ENCODE data around the gene LAYN.

LAYN gene

GRCh38 chr11:111540114-111540936, at the start of gene LAYN:
TSS of gene LAYN (plus strand) at chr11:111540720. CDS start at chr11:111540844, 124 bp downstream.
- peak; percentile 36 for DNase-seq

- no peak for DNase-seq
Observed at GRCh38 chr11:111494040-111494439, 46.5 kb upstream of the LAYN start.

DNA sequence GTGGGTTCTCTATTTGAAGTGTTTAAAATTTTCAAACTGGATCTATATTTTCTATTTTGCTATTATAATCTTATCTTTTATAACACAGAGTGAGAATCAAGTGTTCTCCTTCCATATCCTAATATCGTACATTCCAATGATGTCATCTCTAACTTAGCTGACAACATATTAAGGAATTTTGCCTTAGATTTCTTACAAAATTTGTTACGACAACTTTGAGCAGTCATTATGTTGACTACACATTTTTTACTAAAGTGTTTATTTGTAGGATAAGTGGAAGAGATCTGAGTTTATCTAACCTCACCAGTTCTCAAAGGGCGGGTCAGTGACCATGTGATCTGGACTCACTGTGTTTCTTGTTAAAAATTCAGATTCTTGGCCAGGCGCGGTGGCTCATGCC, 41.0 kb upstream of the LAYN start:
- DNase-seq, result no peak

GRCh38 chr11:111500481-111500880, 40.0 kb upstream of the LAYN start:
- DNase-seq, result no peak

DNA sequence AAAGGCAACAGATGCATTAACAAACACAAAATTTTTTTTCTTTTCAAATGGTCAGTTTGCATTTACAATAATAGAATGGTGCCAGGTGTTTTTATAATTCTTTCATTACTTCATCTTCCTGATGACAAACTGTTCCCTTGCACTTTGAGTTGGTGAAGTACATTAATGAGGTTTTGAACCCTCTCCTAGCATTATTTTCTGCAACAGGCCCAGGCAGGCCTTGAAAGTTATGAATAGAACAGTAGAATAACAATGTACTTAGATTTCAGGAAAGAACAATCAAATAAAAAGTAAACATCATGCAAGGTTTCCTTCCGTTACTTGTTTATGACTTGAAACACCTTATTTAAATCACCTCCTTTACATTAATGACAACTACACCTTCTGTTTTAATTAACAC, 37.9 kb upstream of the LAYN start:
- no peak for DNase-seq

DNA sequence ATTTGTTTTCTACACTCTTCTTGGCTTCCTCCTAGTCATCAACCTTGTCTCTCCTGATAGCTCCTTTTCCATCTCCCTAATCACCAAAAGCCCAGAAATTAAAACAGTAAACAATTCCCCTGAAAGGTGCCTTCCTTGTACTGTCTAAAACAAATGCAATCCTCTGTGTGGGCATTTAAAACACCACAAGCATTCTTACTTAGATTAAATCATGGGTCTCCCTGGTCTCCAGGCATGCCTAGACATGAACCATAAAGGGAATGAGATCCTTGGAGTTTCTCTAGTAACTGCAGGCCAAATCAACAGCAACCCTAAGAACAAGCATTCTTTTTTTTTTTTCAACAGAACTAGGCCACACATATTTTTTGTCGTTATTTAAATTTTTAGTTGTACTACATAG, 30.2 kb upstream of the LAYN start:
- no peak for DNase-seq

DNA sequence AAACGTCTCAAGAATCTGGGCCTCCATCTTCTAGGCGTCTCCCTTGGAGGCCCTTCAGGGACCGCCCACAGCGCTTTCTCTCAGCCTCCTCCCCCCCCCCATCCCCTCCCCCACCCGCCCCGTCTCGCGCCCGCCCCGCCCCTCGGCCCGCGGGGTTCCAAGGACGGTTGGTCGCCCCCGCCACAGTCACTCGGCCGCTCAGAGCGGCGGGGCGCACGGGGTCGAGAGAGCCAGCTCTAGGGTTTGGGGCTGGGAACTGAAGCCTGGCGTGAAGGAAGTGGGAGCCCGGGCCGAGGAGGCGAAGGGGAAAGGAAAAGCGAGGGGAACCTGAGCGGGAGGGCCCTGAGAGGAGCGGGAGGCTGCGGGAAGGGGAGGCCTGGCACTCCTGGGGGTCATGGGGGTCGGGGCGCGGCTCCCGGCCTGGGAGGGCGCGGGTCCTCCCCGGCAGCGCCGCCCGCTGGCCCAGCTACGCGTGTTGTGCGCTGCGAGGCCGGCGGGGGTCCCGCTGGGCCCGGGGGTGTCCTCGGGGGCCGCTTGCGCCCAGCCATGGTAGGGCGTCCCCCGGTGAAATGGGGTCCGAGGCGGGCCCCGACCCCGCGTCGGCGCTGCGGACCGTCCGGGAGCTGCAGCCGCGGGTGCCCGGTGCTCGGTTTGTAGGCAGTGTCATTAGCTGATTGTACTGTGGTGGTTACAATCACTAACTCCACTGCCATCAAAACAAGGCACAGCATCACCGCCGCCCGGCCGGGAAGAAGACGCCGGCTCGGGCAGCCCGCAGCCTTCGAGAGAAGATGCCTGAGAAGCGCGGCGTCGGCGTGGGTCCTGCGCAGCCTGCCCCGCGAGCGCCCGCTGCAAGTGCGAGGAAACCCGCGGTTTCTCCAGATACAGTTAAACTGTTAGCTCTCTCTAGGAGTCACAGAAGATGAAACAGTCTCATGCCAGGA, 28.0 kb upstream of the LAYN start, which contains the start of gene BTG4:
Gene BTG4, minus strand, starts transcription at position 91 of the 944 bp plus-strand sequence. CDS start 13,610 bp downstream, outside the sequence.
- DNase-seq, result peak; percentile 48

DNA sequence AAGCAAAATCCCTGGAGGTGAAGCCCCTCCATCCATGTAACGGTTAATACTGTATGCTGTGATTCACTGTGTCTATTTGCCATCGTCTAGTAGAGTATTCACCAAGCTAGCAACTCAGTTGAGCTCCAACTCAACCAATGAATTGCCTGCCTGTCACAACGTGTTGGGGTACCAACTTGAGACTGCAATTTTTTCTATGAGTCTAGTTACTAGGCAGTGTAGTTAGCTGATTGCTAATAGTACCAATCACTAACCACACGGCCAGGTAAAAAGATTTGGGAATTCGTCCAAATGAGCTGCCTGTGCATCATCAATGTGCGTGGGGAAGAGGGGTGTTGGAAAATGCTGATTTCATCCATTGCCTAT, 27.3 kb upstream of the LAYN start:
- no peak for DNase-seq

DNA sequence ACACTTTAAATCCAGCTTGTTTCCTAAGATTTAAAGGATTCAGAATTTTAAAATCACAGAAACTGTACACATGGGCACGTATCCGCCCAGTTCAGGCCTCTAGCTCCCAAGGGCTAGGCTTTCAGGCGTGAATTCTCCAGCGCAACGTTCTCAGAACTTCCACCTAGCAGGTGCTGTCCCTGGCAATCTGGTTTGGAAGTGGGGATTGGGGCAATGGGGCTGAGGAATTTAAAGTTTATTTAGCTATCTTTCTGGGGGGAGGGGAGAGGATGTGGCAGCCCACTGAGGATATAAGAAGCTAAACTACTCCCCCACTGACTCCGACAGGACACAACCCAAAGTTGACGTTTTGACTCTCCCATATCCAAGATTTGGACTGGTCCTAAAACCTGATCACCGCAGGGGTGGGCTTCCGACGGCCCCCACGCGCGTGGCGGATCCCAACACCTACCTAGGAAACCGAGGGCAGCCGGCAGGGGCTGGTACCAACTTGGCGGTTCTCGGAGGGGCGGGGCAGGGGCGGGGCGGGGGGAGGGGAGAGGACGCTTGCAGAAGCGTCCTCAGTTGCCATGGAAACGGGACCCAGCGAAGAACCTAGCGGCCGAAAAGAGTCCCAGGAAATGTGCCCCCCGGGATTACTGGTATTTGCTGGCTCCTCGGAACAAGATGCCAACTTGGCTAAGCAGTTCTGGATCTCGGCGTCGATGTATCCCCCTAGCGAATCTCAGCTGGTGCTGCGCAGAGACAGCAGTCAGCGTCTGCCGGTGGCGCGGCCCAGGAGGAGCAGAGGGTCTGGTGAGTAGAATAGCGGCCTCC, 26.1 kb upstream of the LAYN start, which contains the start of gene HOATZ:
Gene HOATZ, plus strand, starts transcription at position 563 of the 816 bp plus-strand sequence. Its CDS starts 7 bp downstream, at position 570.
- peak; percentile 30 for DNase-seq

GRCh38 chr11:111515591-111515990, 24.9 kb upstream of the LAYN start:
- DNase-seq, result no peak

DNA sequence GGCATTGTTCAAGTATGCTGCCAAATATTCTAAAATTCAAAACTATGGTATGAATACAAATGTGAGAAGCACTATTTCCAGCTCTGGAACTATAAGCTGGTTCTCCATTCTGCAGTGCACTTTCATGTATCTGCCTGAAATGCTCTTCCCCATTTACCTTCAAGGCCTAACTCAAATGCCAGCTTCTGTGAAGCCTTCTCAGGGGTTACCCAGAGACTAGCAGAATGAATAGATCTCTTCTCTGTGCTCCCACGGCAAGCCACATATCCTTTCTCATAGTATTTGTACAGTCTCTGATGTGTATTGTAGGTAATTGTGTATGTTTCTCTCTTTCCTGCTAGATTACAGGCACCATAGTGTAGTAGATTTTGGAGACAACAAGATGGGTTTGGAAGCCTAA, 21.9 kb upstream of the LAYN start:
- no peak for DNase-seq

GRCh38 chr11:111520560-111520959, 20.0 kb upstream of the LAYN start:
- DNase-seq, result no peak

DNA sequence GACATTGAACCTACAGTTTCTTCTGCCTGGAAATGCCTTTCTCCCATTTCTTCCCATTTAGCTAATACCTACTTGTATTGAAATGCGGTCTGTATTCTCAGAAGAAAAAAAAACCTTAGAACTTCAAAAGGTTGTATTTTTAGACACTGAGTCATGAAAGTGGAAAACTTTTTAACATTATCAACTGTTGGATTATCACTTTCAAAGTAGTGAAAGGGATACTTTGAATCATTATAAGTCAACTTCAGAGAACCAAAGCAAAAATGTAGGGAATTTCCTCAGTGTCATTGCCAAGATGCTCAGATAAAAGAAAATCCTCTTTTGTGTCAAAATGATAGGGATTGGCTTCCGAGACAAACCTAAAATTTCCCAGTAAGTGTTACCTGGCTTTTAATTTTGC, 19.4 kb upstream of the LAYN start:
- no peak for DNase-seq

GRCh38 chr11:111522426-111522825, 18.1 kb upstream of the LAYN start:
- no peak for DNase-seq

- DNase-seq, result peak; percentile 45
Observed at GRCh38 chr11:111523343-111523742, 17.2 kb upstream of the LAYN start.

GRCh38 chr11:111524056-111524455, 16.5 kb upstream of the LAYN start:
- DNase-seq, result no peak

- no peak for DNase-seq
Observed at GRCh38 chr11:111525456-111525855, 15.1 kb upstream of the LAYN start.

GRCh38 chr11:111526501-111526900, 14.0 kb upstream of the LAYN start:
- DNase-seq, result peak; percentile 24

DNA sequence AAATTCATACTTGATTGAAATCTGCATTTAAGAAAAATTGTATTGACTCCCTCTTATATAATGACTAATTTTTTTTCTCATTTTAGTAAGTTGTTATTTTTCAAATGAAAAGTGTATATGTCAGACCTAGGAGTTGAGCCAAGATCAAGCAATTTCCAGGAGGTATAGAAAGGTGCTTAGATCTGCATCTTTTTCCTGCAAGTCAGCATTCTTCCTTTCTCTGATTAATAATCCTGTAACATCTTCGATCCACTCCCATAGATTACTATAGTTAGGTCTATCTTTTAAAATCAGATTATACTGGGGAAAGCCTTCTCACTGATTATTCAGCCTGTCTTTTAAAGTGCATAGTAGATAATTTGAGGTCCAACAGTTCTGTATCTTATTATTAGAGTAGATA, 13.2 kb upstream of the LAYN start:
- no peak for DNase-seq

DNA sequence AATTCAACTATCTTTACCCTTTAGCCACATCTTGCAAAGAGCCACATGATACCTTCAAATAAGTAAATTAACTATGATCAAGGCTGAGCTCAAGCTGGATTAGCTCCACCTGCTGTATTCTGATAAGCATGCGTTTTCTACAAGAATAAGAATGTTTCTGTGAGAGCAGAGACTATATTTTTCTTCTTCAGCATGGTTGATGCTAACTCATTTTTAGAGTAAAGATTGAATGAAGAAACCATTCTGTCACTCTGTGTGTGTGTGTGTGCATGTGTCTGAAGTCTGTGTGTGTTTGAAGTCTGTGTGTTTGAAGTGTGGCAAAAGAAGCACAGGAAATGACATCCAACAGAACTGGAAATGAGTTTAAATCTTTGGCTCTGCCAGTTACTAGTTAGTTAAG, 12.0 kb upstream of the LAYN start:
- DNase-seq, result no peak

DNA sequence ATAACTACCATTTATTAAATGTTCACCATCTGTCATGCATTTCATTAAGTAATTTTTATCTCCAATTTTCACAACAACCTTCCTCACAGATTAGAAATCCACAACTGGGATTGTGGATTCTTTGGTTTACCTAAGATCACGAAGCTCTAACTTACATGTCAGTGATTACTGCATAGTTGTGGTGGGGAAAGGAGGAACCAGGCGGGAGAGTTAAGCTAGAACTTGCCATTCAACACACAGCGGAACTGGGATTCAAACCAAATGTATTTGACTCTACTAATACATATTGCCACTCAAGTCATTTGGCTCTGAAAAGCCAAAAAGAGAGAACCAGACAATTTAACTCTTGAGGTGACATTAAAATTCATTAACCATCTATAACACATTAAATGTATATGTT, 10.4 kb upstream of the LAYN start:
- no peak for DNase-seq

GRCh38 chr11:111531136-111531535, 9.4 kb upstream of the LAYN start:
- DNase-seq, result no peak
